Memory B cell (primary cell): Measurements from ENCODE around the gene DDI1.

ENCODE experiments used
- ATAC-seq: fragments of 150-1000 bp; cut with Tn5 transposase; 2 replicates; pipeline ENCODE4 v1.10.0; 2021; ENCODE audit warnings: low read depth, mild to moderate bottlenecking, moderate library complexity
- DNase-seq, 2 donors: peaks; one replicate each; pipeline ENCODE4 v3.0.0; 2022; ENCODE audit warnings: low spot score in 2 of 2
- H3K27ac Mint-ChIP-seq: one replicate; pipeline ENCODE4 v1.8.0; 2022; ENCODE audit warnings: mild to moderate bottlenecking, moderate library complexity, mixed read lengths
- H3K27me3 Mint-ChIP-seq: one replicate; pipeline ENCODE4 v1.8.0; 2022; ENCODE audit warnings: mixed read lengths
- H3K36me3 Mint-ChIP-seq: one replicate; pipeline ENCODE4 v1.8.0; 2022; ENCODE audit warnings: mild to moderate bottlenecking, mixed read lengths
- H3K4me1 Mint-ChIP-seq: one replicate; pipeline ENCODE4 v1.8.0; 2022; ENCODE audit warnings: mixed read lengths
- H3K4me3 Mint-ChIP-seq: one replicate; pipeline ENCODE4 v1.8.0; 2022; ENCODE audit warnings: mild to moderate bottlenecking, moderate library complexity, mixed read lengths
- H3K9me3 Mint-ChIP-seq: one replicate; pipeline ENCODE4 v1.8.0; 2022; ENCODE audit warnings: mixed read lengths

Gene DDI1

DNA sequence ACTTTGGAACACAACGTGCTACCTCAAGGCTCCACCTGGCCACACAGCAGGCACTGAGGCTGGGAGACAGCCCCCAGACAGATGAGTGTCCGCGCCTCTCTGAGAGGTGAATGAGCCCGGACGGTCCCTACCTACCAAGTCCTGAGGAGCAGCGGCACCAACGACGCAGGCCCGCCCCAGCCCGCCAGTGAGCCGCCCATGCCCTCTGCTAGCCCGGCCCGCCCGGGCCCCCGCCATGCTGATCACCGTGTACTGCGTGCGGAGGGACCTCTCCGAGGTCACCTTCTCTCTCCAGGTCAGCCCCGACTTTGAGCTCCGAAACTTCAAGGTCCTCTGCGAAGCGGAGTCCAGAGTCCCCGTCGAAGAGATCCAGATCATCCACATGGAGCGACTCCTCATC lies at the start of gene DDI1:
Gene DDI1 (plus strand): TSS at position 53 of the 400 bp plus-strand sequence. CDS start 183 bp downstream, at position 236.
- H3K27me3 Mint-ChIP-seq: no peaks in the 10 kb centered on the region
- DNase-seq (no peak), ATAC-seq (no peak)
- H3K9me3 Mint-ChIP-seq: peaks cover 2% of the 10 kb centered on the region
- H3K27ac Mint-ChIP-seq: no peak within 1 kb of the TSS
- no peak within 1 kb of the TSS for H3K4me3 Mint-ChIP-seq
- no peaks in the 10 kb centered on the region for H3K4me1 Mint-ChIP-seq
- H3K36me3 Mint-ChIP-seq: no peaks in the 10 kb centered on the region

DNA sequence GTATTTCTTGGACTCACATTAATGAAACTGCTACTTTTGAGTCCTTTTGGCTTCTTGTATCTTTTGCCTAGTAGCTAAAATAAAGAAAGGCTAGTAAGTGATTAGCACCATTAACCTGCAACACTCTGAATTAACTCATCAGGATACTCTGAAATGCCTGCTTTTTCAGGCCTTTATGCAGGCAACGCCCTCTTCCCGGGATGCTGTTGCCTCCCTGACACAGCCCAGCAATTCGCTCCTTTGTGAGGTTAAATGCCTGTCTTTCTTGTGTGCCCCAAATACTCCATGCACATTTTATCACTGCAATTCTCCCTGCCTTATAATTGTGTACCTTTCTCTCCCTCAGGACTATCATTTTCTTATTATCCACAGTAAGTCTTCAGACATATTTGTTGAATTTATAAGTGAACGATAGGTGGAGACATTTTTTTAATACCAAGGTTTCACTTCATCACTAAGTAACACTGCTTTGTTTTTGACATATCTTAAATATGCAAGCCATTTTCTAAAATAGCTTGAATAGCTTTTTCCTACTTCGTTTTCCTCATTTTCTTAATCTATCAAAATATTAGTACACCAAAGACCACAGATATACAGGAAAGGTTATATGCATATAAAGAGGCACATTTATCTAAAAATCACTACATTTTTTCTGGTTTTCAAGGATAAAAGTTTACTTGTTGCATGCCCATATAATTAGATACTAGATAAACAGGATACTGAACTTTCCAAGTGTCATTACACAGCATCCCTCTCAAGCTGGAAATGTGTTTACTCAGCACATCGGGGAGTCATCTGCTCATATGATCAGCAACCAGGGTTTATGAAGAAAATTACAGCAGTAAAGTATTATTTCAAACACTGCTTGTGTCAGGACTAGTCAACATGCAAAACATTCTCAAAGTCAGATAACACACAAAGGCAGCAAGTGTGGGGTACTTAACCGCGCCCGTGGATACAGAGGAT lies 48.5 kb upstream of the DDI1 start:
- Mint-ChIP-seq H3K36me3 (no peaks in the 10 kb centered on the region), H3K4me1 (no peaks in the 10 kb centered on the region), H3K4me3 (no peak overlapping the region), H3K27me3 (no peaks in the 10 kb centered on the region), H3K27ac (no peak overlapping the region), H3K9me3 (peaks cover 3% of the 10 kb centered on the region)
- ATAC-seq (no peak), DNase-seq (no peak)

DNA sequence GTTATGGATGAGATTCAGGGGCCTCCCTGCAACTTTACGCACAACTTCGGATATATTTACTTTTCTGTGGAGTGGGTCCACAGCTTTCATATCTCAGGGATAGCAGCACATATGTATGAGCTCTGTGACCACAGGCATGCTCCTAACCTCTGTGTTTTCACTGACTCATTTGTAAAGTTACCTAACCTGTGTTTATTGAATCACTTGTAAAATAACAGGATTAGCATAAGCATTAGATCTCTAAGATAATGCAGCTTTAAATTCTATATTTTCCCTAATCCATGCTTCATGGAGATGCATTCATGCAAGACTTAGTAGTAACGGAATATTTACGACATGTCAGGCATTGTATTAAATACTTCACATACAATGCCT lies 47.9 kb upstream of the DDI1 start:
- no peak overlapping the region for H3K27ac Mint-ChIP-seq
- no peaks in the 10 kb centered on the region for H3K36me3 Mint-ChIP-seq
- no peaks in the 10 kb centered on the region for H3K4me1 Mint-ChIP-seq
- H3K27me3 Mint-ChIP-seq: no peaks in the 10 kb centered on the region
- ATAC-seq (no peak), DNase-seq (no peak)
- no peak overlapping the region for H3K4me3 Mint-ChIP-seq
- peaks cover 3% of the 10 kb centered on the region for H3K9me3 Mint-ChIP-seq

DNA sequence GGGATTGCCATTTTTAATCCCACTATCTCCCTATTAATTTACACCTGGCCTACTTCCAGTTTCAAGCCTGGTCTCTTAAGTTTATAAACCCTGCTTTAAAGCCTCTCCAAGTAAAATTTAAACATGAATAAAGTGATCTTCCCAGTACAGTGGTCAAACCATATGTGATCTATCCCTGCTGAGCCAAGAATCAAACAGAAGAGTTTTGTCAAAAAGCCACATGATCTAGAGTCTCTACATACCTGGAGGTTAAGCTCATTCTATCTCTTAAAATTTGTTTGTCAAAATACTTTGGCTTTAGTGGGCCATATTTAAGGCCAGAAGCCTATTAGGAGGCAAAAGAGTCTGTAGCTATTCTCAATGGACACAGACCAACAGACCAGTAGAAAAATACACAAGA lies 42.9 kb upstream of the DDI1 start:
- no peak for DNase-seq
- ATAC-seq: no peak
- Mint-ChIP-seq H3K27ac (no peak overlapping the region), H3K9me3 (no peaks in the 10 kb centered on the region), H3K4me1 (peaks cover 2% of the 10 kb centered on the region), H3K27me3 (no peaks in the 10 kb centered on the region), H3K4me3 (no peak overlapping the region), H3K36me3 (no peaks in the 10 kb centered on the region)

DNA sequence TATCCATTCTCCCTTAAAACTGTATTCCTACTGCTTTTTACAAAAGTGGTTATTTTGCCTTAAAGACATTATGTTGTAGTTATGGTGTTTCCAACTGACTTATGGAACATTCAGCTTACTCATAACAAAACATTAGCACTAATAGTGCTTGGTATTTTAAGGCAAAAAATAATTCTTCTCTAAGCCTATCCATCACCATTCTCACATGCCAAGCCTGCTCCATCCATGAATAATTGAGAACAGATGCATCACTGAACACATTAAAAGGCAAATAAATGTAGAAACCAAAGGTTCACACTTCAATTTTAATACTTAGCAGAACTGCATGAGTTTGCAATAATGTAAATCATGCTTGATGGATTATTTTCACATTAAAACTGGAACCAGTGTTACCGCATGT lies 42.3 kb upstream of the DDI1 start:
- ATAC-seq (no peak), DNase-seq (no peak)
- no peak overlapping the region for H3K27ac Mint-ChIP-seq
- H3K4me3 Mint-ChIP-seq: no peak overlapping the region
- peaks cover 2% of the 10 kb centered on the region for H3K4me1 Mint-ChIP-seq
- no peaks in the 10 kb centered on the region for H3K36me3 Mint-ChIP-seq
- no peaks in the 10 kb centered on the region for H3K27me3 Mint-ChIP-seq
- no peaks in the 10 kb centered on the region for H3K9me3 Mint-ChIP-seq

DNA sequence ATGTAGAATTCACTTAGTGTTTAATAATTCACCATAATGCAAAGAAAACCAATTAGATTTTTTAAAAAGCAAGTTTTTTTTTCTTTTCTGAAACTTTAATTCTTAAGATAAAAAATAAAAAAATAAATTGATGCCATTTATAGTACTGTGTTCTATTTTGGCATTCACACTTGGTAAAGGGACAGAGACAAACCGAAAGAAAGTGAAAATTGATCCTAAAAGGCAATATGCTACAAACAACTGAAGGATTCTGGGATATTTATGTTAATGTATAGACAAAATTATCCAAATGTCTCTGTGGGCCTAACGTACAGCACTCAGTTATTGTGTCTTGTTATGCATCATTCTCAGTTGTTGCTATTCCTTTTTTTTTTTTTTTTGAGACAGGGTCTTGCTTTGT lies 41.9 kb upstream of the DDI1 start:
- Mint-ChIP-seq H3K27ac (no peak overlapping the region), H3K4me3 (no peak overlapping the region)

DNA sequence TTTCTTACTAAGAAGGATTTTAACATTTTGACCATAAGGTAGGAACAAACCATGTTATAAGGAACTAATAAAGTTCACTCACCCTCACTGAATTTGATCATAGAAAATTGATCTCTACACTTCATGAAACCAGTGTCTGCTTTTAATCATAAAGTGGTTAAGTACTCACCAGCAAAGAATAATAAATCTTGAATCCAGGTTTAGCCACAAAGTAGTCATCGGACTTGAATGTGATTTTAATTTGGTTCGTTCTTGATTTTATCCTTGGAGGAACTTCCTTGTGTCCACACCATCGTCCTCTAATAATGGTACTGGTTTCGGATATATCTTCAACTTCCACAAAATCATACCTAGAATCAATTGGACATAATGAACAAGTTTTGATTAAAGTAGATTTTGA lies 40.5 kb upstream of the DDI1 start:
- H3K27ac Mint-ChIP-seq: no peak overlapping the region

More for the DNA sequence above, 41.9 kb upstream of the DDI1 start:
- Mint-ChIP-seq H3K4me1 (peaks cover 2% of the 10 kb centered on the region), H3K36me3 (no peaks in the 10 kb centered on the region), H3K27me3 (no peaks in the 10 kb centered on the region), H3K9me3 (no peaks in the 10 kb centered on the region)
- DNase-seq (no peak), ATAC-seq (no peak)

DNA sequence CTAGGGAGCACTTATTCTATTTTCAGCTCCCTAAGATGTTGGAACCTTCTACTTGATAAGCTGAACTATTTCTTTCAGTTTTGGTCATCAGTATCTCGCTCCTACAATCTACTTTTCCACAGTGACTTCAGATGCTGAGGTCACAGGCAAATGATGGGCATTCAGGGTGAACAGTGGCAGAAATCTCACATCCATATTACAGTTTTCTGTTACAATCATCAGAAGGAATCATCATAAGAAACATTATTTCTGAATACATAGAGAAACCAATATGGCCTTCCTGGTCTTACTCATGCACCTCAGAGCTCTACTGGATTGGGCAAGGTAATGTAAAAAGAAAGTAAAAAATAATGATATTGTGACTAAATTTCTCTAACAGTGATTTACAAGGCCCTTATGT lies 39.4 kb upstream of the DDI1 start:
- H3K9me3 Mint-ChIP-seq: no peaks in the 10 kb centered on the region

More for the DNA sequence above, 40.5 kb upstream of the DDI1 start:
- Mint-ChIP-seq H3K36me3 (no peaks in the 10 kb centered on the region), H3K4me1 (peaks cover 2% of the 10 kb centered on the region), H3K27me3 (no peaks in the 10 kb centered on the region), H3K4me3 (no peak overlapping the region), H3K9me3 (no peaks in the 10 kb centered on the region)
- no peak for ATAC-seq
- DNase-seq: no peak

DNA sequence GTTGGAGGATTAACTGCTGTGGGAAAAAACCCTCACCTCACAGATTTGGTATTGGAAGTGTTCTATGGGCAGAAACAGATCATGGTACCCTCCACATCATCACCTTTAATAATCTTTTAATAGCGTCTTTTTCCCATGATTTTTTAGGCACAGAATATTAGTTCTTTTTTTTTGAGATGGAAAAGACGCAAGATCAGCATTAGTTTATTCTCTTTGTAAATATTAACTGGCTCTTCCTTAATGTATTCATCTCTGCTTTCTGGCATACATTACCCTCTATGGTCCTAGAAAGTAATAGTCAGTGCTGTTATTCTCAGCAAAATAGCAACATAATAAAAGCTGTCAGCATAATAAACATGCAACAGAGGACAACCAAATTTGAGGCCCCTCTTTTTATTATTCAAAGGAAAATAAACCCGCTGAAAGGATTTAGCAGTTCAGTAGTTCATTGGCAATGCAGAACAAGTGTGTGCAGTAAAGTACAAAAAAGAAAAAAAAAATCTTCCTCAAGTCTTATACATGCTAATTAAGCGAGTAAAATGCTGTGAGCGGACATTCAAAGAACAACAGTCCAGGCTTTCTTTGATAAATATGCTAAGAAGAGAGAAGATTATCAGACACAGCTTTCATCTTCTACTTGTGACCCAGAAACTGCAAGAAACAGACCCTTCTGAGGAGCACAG lies 37.5 kb upstream of the DDI1 start:
- Mint-ChIP-seq H3K36me3 (no peaks in the 10 kb centered on the region), H3K27me3 (no peaks in the 10 kb centered on the region), H3K4me3 (no peak overlapping the region), H3K4me1 (peaks cover 2% of the 10 kb centered on the region), H3K9me3 (no peaks in the 10 kb centered on the region), H3K27ac (no peak overlapping the region)
- DNase-seq (no peak), ATAC-seq (no peak)

More for the DNA sequence above, 39.4 kb upstream of the DDI1 start:
- no peaks in the 10 kb centered on the region for H3K27me3 Mint-ChIP-seq
- DNase-seq: no peak
- H3K27ac Mint-ChIP-seq: no peak overlapping the region
- H3K4me1 Mint-ChIP-seq: peaks cover 2% of the 10 kb centered on the region
- H3K4me3 Mint-ChIP-seq: no peak overlapping the region
- no peak for ATAC-seq
- no peaks in the 10 kb centered on the region for H3K36me3 Mint-ChIP-seq

DNA sequence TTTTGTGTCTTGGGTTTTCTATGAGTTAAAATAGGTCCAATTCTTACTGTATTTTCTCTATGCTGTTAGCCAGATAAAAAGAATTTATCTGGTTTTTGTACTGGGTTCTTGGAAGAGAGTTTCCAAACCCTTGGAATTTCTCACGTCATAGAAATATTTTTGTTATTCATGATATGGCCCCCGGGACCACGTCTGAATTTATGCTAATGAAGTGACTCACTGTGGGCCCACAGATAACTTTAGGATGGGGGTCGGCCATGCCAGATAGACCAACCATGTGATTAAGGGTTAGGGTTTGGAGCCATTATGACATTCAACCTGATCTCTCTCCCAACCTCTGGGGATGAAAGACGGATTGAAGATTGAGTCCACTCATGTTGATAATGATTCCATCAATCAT lies 35.6 kb upstream of the DDI1 start:
- DNase-seq: no peak
- H3K27me3 Mint-ChIP-seq: no peaks in the 10 kb centered on the region

DNA sequence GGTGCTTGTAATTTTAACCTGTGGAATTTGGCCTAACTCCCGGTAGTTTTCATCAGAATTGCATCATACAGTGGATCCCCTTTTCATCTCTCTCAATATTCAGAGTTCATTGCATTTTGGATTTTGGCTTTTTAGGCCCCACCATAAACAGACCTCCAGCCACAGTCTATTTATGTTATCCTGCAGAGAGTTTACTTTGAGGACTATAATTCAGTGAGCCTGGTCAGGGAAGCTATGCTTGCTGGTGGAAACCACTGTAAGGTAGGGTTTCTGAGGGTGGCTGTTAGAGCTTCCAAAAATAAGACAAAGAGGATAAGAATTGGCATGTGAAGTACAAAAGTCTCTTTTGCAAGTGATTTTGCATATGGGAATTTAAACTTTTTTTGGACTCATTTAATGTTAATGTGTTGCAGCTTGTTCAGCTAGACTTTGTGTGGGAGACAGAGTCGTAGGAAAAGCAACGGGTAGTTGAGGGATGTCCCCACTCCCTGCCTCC lies 34.8 kb upstream of the DDI1 start:
- Mint-ChIP-seq H3K4me3 (no peak overlapping the region), H3K4me1 (peaks cover 2% of the 10 kb centered on the region), H3K27ac (no peak overlapping the region), H3K27me3 (no peaks in the 10 kb centered on the region), H3K36me3 (no peaks in the 10 kb centered on the region), H3K9me3 (no peaks in the 10 kb centered on the region)
- ATAC-seq: no peak
- no peak for DNase-seq

More for the DNA sequence above, 35.6 kb upstream of the DDI1 start:
- Mint-ChIP-seq H3K27ac (no peak overlapping the region), H3K36me3 (no peaks in the 10 kb centered on the region), H3K4me3 (no peak overlapping the region), H3K9me3 (no peaks in the 10 kb centered on the region), H3K4me1 (peaks cover 2% of the 10 kb centered on the region)
- ATAC-seq: no peak

DNA sequence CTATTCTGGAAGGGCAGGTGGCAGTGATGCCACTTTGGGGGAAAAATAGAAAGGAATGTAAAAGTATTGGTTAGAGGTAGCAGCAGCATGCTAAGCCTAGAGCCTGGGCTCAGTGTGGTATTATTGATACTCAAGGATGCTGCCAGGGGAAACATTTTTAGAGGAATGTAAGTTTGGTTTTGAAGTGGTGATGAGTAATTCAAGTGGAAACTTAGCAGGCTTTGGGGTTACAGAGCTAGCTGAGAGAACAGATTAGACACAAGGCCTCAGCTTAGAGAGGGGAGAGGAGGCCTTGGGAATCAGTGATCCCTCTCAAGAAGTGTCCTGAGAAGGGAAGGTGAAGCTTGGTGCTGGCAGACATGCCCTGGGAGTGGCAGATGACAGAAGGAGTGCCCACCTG lies 32.9 kb upstream of the DDI1 start:
- no peaks in the 10 kb centered on the region for H3K36me3 Mint-ChIP-seq
- no peak for ATAC-seq
- no peak overlapping the region for H3K27ac Mint-ChIP-seq
- DNase-seq: no peak
- H3K4me3 Mint-ChIP-seq: no peak overlapping the region
- H3K9me3 Mint-ChIP-seq: no peaks in the 10 kb centered on the region
- H3K4me1 Mint-ChIP-seq: no peaks in the 10 kb centered on the region
- no peaks in the 10 kb centered on the region for H3K27me3 Mint-ChIP-seq

DNA sequence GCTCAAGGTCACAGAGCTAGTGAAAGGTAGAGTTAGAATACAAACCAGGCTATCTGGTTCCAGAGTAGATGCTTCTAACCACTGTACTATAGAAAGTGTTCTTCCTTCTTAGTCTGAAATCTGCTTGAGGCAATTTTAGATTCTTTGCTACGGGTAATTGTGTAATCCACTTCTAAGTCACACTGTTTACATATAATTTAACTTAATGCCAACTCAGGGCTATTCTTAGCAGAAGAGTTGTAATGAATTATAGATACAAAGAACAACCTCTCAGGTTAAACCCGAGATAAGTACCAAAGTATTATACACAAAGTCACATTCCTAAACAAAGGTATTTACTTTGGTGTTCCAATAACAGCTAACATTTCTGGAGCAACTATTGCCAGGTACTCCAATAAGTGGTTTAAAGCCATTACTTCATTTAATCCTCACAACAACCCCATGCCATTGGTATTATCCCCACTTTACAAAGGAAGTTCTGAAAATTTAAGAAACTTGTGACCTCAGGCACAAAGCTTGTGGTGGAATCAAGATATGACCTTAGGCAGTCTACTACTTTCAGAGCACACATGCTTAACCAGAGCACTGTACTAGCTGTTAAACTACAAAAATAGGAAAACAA lies 31.1 kb upstream of the DDI1 start:
- no peaks in the 10 kb centered on the region for H3K27me3 Mint-ChIP-seq
- H3K9me3 Mint-ChIP-seq: no peaks in the 10 kb centered on the region
- H3K4me1 Mint-ChIP-seq: no peaks in the 10 kb centered on the region
- H3K36me3 Mint-ChIP-seq: no peaks in the 10 kb centered on the region
- H3K27ac Mint-ChIP-seq: no peak overlapping the region
- no peak overlapping the region for H3K4me3 Mint-ChIP-seq
- ATAC-seq: no peak
- no peak for DNase-seq

DNA sequence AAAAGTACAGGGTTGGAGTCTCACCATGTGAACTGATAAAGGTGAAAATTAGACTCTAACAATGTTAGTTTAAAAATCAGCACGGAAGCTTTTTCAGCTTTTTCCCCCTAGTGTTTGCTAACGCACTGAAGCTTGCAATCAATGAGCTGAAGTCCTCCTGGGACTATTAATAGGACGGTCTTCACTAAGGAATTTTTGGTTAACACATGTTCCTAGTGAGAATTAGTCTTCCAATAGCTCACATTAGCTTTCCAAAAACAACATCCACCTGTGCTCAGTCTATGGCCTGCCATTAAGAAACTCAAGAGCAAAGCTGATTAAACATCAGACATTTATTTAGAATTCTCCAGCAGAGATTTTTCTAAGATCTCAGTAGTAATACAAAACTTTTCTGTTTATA lies 26.7 kb upstream of the DDI1 start:
- no peak for ATAC-seq
- no peaks in the 10 kb centered on the region for H3K27me3 Mint-ChIP-seq
- H3K27ac Mint-ChIP-seq: no peak overlapping the region
- H3K36me3 Mint-ChIP-seq: no peaks in the 10 kb centered on the region
- DNase-seq: no peak
- no peak overlapping the region for H3K4me3 Mint-ChIP-seq
- H3K9me3 Mint-ChIP-seq: no peaks in the 10 kb centered on the region
- no peaks in the 10 kb centered on the region for H3K4me1 Mint-ChIP-seq
